Mucosa of rectum (tissue), 2 donors: ENCODE measurements around the gene ECHDC3.

Experiments
- H3K27ac ChIP-seq, 2 donors: one replicate each; pipeline ENCODE4 v1.7.0; 2013; ENCODE audit warnings: inconsistent platforms in 2 of 2, low read depth in 2 of 2, low read length in 2 of 2
- H3K27me3 ChIP-seq, 2 donors: one replicate each; pipeline ENCODE4 v1.7.0; 2013; ENCODE audit warnings: low read length in 2 of 2; ENCODE audit not compliant: control insufficient read depth in 2 of 2, insufficient read depth in 2 of 2
- H3K36me3 ChIP-seq, 2 donors: one replicate each; pipeline ENCODE4 v1.7.0; 2013; ENCODE audit warnings: low read length in 2 of 2; ENCODE audit not compliant: control insufficient read depth in 2 of 2, insufficient read depth in 2 of 2
- H3K4me1 ChIP-seq, 2 donors: one replicate each; pipeline ENCODE4 v1.7.0; 2013; ENCODE audit warnings: low read length in 2 of 2, mild to moderate bottlenecking in 1 of 2; ENCODE audit not compliant: control insufficient read depth in 2 of 2, insufficient read depth in 2 of 2
- H3K4me3 ChIP-seq, 2 donors: one replicate each; pipeline ENCODE4 v1.7.0; 2013; ENCODE audit warnings: low read length in 2 of 2
- H3K9ac ChIP-seq, 2 donors: one replicate each; pipeline ENCODE4 v1.7.0; 2013; ENCODE audit warnings: low read length in 2 of 2, low read depth in 1 of 2, mild to moderate bottlenecking in 1 of 2
- H3K9me3 ChIP-seq, 2 donors: one replicate each; pipeline ENCODE4 v1.7.0; 2013; ENCODE audit warnings: low read length in 2 of 2; ENCODE audit not compliant: control insufficient read depth in 2 of 2
- donor health status: healthy.
- donor health status: Normal muscosa, but diverticular disease.

ECHDC3 gene

DNA sequence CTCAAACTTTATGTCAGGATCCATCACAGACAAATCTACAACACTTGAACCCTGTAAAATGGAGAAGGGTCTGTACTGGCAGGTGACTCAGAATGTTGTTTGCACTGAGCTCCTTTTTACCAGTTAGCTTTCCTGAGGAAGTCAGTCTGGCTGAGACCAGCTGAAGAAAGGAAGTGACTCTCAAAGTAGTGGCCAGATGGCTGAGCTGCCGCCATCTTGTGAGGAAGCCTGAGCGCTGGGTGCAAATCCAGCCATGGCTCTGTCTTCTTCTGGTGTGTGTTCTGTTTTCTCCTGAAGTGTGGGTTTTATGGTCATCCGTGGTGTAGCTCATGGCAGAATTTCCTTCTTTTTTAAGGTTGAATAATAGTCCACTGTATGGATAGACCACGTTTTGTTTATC lies 25.5 kb upstream of the ECHDC3 start:
- Histone ChIP-seq H3K36me3 (no peaks in the 10 kb centered on the region), H3K4me1 (peaks cover 5% of the 10 kb centered on the region in 2 donors), H3K27me3 (no peaks in the 10 kb centered on the region), H3K9ac (no peak overlapping the region), H3K9me3 (no peaks in the 10 kb centered on the region), H3K27ac (peak overlapping the region; percentile 63 to 73), H3K4me3 (no peak overlapping the region)

DNA sequence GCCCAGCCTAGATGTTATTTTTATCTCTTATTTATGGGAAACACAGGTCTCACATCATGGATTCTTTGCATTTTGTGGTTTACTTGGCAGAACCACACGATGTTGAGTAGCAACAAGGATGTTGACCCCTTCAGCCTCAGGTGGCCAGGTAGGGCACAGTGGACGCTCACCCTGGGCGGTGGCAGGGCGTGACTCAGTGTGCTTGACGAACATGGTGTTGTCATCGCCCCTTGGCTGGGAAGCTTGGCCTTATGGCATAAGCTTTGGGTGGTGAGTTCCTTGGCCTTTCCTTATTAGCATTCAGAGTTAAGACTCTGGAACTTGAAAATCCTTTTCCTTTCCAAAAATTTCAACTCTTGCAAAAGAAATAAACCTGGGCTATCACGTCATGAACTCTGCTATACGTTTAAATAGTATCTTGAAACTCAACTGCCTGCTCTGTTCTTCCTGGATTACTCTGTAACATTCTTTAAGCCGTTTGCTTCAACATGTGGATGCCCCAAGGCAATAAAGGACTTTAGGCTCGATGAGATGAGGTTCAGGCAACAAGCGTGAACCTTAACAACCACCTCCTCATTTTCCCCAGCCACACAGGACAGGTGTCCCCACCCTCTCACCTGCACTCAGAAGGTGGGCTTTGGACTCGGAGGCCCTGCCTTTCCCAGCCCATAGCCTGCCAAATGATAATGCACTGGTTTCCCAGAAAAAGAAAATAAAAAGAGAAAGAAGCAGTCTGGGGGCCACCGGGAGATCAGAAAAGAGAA lies 22.5 kb upstream of the ECHDC3 start:
- H3K9me3 ChIP-seq: no peaks in the 10 kb centered on the region
- no peaks in the 10 kb centered on the region for H3K36me3 ChIP-seq
- H3K9ac ChIP-seq: no peak overlapping the region
- H3K4me1 ChIP-seq: peaks cover 5% of the 10 kb centered on the region in 2 donors
- no peak overlapping the region for H3K4me3 ChIP-seq
- H3K27ac ChIP-seq: no peak overlapping the region
- H3K27me3 ChIP-seq: no peaks in the 10 kb centered on the region

DNA sequence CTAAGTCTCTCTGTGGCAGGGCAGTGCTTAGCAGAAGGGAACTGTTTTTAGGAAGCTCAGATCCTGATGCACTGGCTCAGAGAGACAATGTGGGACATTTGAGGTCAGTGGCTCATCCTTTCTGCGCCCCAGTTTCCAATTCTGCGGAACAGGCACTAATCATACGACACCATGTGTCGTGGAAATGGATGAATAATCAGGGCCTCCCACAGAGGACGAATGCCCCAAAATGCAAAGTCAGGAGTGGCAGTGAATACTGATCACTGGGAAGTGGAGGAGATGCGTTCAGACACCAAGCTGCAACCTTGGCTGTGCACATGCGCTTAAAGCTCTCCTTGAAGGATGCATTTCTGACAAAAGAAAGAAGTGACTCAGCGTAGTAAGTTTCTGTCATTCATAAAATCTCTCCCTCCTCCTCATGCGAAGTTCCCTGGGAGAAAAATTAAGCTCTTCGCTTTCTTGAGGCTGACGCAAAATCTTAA lies 21.9 kb upstream of the ECHDC3 start:
- H3K27ac ChIP-seq: no peak overlapping the region
- H3K27me3 ChIP-seq: no peaks in the 10 kb centered on the region
- H3K4me1 ChIP-seq: peaks cover 5 to 7% of the 10 kb centered on the region in 2 donors
- H3K9me3 ChIP-seq: no peaks in the 10 kb centered on the region
- H3K9ac ChIP-seq: no peak overlapping the region
- no peak overlapping the region for H3K4me3 ChIP-seq
- H3K36me3 ChIP-seq: no peaks in the 10 kb centered on the region

DNA sequence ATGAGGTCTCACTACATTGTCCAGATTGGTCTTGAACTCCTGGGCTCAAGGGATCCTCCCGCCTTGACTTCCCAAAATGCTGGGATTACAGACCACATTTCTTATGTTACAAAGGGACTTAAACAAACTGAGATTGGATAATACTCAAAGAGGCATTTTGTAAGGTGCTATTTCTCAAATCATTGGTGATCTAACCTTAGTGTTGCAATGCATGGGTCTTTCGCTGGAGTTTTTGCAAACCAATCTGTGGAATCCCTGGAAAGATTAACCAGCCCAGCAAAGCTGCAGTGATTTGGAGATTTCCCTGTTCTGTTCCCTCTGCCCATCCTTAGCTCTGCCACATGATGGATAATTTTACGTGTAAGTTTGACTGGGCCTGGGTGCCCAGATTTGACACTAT lies 20.4 kb upstream of the ECHDC3 start:
- Histone ChIP-seq H3K27me3 (no peaks in the 10 kb centered on the region), H3K4me1 (peaks cover 0 to 2% of the 10 kb centered on the region in 2 donors), H3K36me3 (no peaks in the 10 kb centered on the region), H3K4me3 (no peak overlapping the region), H3K27ac (no peak overlapping the region), H3K9ac (no peak overlapping the region), H3K9me3 (no peaks in the 10 kb centered on the region)

DNA sequence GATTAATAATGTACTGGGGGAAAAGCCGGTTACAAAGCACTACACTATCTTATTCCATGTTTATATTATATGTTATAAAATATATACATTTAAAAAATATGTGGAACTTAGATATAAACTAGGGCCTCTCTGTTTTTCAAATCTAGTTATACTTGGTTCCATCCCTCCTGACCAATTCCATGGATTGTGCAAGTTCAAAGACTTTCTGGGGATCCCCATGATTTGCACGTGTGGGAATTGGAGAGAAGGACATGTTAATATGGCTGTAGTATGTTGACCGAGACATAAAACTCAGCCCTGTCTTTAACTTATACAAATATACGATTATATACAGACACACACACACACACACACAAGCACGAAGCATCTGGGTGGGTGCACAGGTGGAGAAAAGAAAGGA lies 18.8 kb upstream of the ECHDC3 start:
- H3K4me1 ChIP-seq: peaks cover 0 to 2% of the 10 kb centered on the region in 2 donors
- no peak overlapping the region for H3K9ac ChIP-seq
- no peak overlapping the region for H3K27ac ChIP-seq
- peaks cover 0 to 1% of the 10 kb centered on the region in 2 donors for H3K9me3 ChIP-seq
- H3K36me3 ChIP-seq: no peaks in the 10 kb centered on the region
- no peaks in the 10 kb centered on the region for H3K27me3 ChIP-seq
- no peak overlapping the region for H3K4me3 ChIP-seq

DNA sequence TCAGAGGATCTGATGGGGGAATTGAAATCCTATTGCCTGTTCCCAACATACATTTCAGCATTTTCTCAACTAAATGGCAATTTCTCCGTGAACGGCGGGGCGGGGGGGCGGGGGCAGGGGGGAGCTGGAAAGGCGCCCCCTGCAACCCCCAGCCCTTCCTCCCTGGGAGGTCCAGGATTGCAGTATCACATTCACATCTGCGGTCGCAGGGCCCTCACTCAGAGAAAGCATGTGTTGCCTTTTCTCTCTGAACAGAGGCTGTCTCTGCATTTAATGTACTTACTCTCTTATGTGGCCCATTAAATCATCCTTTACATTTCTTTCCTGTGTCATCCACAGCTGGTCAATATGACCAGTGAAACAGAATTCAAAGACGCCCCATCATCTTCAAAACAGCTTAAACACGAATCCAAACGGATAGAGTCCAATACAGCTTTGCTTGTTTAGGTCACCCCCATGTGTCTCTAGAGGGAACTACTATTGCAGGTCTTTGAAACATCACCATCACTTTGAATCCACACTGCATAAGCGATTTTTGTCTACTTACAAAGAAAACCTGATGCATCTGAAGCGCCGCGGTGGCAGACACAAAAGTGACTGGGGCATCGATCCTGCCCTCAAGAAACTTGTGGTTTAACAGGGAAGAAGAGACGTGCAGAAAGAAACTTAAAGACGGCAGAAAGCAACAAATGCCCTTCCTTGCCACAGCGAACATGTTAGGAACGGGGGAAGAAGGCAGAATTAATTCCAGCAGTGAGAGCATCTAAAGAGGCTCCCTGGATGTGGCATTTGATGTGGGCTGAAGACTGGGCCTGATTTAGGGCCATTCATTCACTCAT lies 17.0 kb upstream of the ECHDC3 start:
- no peaks in the 10 kb centered on the region for H3K27me3 ChIP-seq
- peaks cover 0 to 2% of the 10 kb centered on the region in 2 donors for H3K4me1 ChIP-seq
- no peaks in the 10 kb centered on the region for H3K36me3 ChIP-seq
- no peak overlapping the region for H3K27ac ChIP-seq
- peaks cover 0 to 3% of the 10 kb centered on the region in 2 donors for H3K9me3 ChIP-seq
- no peak overlapping the region for H3K9ac ChIP-seq
- H3K4me3 ChIP-seq: no peak overlapping the region

DNA sequence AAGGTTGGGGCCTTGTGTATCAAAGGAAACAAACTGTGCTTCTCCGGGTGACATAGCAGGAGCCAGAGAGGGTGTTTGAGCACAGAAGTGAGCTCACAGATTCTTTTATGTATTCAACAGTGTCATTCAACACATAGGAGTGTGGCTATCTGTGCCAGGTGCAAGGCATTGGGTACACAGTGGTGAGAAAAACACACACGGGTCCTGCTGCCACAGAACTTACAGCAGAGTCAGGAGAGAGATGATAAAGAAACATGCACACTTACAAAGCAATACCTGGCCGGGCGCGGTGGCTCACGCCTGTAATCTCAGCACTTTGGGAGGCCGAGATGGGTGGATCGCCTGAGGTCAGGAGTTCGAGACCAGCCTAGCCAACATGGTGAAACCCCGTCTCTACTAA lies 16.3 kb upstream of the ECHDC3 start:
- no peaks in the 10 kb centered on the region for H3K36me3 ChIP-seq
- no peak overlapping the region for H3K27ac ChIP-seq
- H3K9me3 ChIP-seq: peaks cover 0 to 3% of the 10 kb centered on the region in 2 donors
- no peak overlapping the region for H3K9ac ChIP-seq
- peaks cover 0 to 2% of the 10 kb centered on the region in 2 donors for H3K4me1 ChIP-seq
- H3K27me3 ChIP-seq: no peaks in the 10 kb centered on the region
- H3K4me3 ChIP-seq: no peak overlapping the region

DNA sequence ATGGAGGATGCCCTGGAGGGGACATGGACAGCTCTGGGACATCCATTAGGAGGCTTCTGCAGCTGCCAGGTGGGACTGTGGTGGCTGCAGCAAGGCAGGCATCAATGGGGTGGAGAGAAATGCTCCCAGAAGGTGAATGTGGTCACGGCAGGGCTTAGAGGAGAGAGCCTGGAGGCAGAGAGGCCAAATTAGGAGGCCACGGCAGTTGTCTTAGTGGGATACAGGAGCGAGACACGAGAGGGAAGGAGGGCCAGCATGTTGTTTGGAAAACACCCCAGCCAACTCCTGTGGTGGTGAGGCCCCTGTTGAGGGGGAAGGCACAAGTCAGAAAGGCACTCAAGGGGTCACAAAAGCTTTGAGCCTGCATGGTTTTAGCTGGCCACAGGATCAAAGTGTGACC lies 14.6 kb upstream of the ECHDC3 start:
- Histone ChIP-seq H3K36me3 (no peaks in the 10 kb centered on the region), H3K9ac (no peak overlapping the region), H3K27me3 (no peaks in the 10 kb centered on the region), H3K4me1 (peaks cover 0 to 2% of the 10 kb centered on the region in 2 donors), H3K9me3 (peaks cover 0 to 3% of the 10 kb centered on the region in 2 donors), H3K4me3 (no peak overlapping the region), H3K27ac (no peak overlapping the region)

DNA sequence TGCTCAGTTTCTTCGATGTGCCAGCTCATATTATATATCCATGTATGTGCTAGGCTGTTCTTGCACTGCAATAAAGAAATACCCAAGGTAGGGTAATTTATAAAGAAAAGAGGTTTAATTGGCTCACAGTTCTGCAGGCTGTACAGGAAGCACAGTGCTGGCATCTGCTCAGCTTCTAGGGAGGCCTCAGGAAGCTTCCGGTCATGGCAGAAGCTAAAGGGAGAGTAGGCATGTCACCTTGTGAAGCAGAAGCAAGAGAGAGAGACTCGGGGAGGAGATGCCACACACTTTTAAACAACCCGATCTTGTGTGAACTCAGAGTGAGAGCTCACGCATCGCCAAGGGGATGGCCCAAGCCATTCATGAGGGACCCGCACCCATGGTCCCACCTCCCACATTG lies 13.8 kb upstream of the ECHDC3 start:
- no peaks in the 10 kb centered on the region for H3K36me3 ChIP-seq
- H3K4me3 ChIP-seq: no peak overlapping the region
- no peaks in the 10 kb centered on the region for H3K27me3 ChIP-seq
- no peak overlapping the region for H3K9ac ChIP-seq
- peaks cover 0 to 2% of the 10 kb centered on the region in 2 donors for H3K4me1 ChIP-seq
- H3K27ac ChIP-seq: no peak overlapping the region
- peaks cover 0 to 3% of the 10 kb centered on the region in 2 donors for H3K9me3 ChIP-seq

DNA sequence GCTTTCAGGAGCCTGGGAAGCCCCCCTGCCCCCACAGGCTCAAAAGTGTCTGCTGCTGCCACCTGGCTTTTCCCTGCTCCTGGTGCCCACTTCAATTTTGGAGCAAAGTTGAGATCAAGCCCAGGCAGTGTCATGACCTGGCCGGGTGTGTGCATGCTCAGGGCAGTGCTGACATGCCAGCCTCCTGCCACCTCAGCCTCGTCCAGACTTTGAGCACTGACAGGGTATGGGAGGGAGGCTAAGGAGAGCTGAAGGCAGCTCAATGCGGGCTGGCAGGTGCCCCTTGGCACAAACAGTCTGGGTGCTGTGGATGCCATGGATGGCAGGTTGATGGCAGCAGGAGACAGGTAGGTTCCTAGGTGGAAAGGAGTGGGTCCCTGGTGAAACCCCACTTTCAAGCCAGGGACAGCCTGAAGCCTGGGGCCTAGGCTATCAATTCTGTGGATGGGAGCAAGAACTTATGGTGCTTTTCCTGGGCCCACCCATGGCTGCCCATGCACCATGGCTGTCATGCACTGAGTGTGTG lies 12.3 kb upstream of the ECHDC3 start:
- no peak overlapping the region for H3K4me3 ChIP-seq
- H3K27me3 ChIP-seq: no peaks in the 10 kb centered on the region
- H3K9me3 ChIP-seq: peaks cover 0 to 3% of the 10 kb centered on the region in 2 donors
- H3K27ac ChIP-seq: no peak overlapping the region
- peaks cover 0 to 2% of the 10 kb centered on the region in 2 donors for H3K4me1 ChIP-seq
- H3K9ac ChIP-seq: no peak overlapping the region
- H3K36me3 ChIP-seq: no peaks in the 10 kb centered on the region
